Renal cortical epithelial cell (primary cell): Measurements from ENCODE around the gene IFIT2. TPM values are rescaled to one million over a fixed set of nuclear protein-coding genes. Genes with fewer than 3 reads are reported as not detected.

Experiments
- total RNA-seq: library from RNA; depleted of rRNA; stranded (reverse); fragments of >200 nt; gene quantifications from 2 replicates; pipeline ENCODE4 v1.2.3, GENCODE V29; 2014

IFIT2 gene
- total RNA-seq, 1 donor from 2014 or later: 7.2 TPM

Other genes with a start within 250 kb of the IFIT2 start
- 0.10 TPM in 1 of 2 replicates, not detected in the other for gene CH25H, start 94.7 kb upstream of the IFIT2 start, total RNA-seq
- 50.4 and 78.7 TPM in 2 replicates for gene LIPA, start 50.3 kb upstream of the IFIT2 start, total RNA-seq
- gene IFIT3, start 26.0 kb downstream of the IFIT2 start, total RNA-seq: 12.8 and 61.6 TPM in 2 replicates
- not detected in 2 replicates for gene IFIT1B, start 76.0 kb downstream of the IFIT2 start, total RNA-seq
- 10.2 and 23.3 TPM in 2 replicates for gene IFIT1, start 90.6 kb downstream of the IFIT2 start, total RNA-seq
- gene IFIT5, start 112.5 kb downstream of the IFIT2 start, total RNA-seq: 16.0 and 41.0 TPM in 2 replicates
- gene SLC16A12, start 233.5 kb downstream of the IFIT2 start, total RNA-seq: 27.6 and 110 TPM in 2 replicates